Tibial nerve (tissue), 4 donors: ENCODE measurements around the gene DNAH3. TPM values are rescaled to one million over a fixed set of nuclear protein-coding genes. Genes with fewer than 3 reads are reported as not detected.
A peak's percentile ranks its signal among the peaks of the same experiment; 100 is the strongest.

ENCODE experiments used
- DNase-seq, 2 donors: peaks; one replicate each; pipeline ENCODE4 v3.0.0-alpha.2; 2019; ENCODE audit warnings: low spot score in 2 of 2
- H3K27ac ChIP-seq, 4 donors: fragments of 200-600 bp; sonication (generic) in 3 of 4; one replicate each; pipeline ENCODE4 v1.5.1; 2017 to 2019; ENCODE audit warnings: mild to moderate bottlenecking in 1 of 4
- H3K27me3 ChIP-seq, 2 donors: fragments of 200-600 bp; sonication (generic) in 1 of 2; one replicate each; pipeline versions ENCODE4 v1.5.1 to v1.6.0; 2017 to 2019
- H3K36me3 ChIP-seq, 3 donors: fragments of 200-600 bp; sonication (generic); one replicate each; pipeline ENCODE4 v1.5.1; 2018 to 2019
- H3K4me1 ChIP-seq, 4 donors: fragments of 200-600 bp; sonication (generic) in 3 of 4; one replicate each; pipeline ENCODE4 v1.5.1; 2017 to 2019
- H3K4me3 ChIP-seq, 4 donors: fragments of 200-600 bp; sonication (generic) in 3 of 4; one replicate each; pipeline ENCODE4 v1.5.1; 2017 to 2019; ENCODE audit warnings: mild to moderate bottlenecking in 1 of 4, moderate library complexity in 1 of 4
- H3K9me3 ChIP-seq, 4 donors: fragments of 200-600 bp; sonication (generic) in 3 of 4; one replicate each; pipeline ENCODE4 v1.5.1; 2017 to 2019
- EP300 ChIP-seq, 2 donors: sonication (generic); formaldehyde crosslinking; IDR thresholded peaks; one replicate each; pipeline ENCODE4 v1.6.1; 2017; ENCODE audit warnings: antibody characterized with exemption in 2 of 2, mild to moderate bottlenecking in 1 of 2
- POLR2A ChIP-seq, 2 donors: fragments of 450-650 bp; IDR thresholded peaks; one replicate each; pipeline ENCODE4 v1.6.1; 2017; ENCODE audit warnings: antibody characterized with exemption in 2 of 2, mild to moderate bottlenecking in 2 of 2, moderate library complexity in 2 of 2
- WGBS, 2 donors: methylation state at CpG; one replicate each; pipeline ENCODE4 v1.1.5; 2018; 5-methylcytosine and 5-hydroxymethylcytosine counted together
- total RNA-seq, 4 donors: library from RNA; depleted of rRNA; stranded (reverse); fragments of >200 nt; gene quantifications; one replicate each; pipeline ENCODE4 v1.1.0, GENCODE V29; 2016
- TF ChIP-seq, protein P1 (sequence below), 5 experiments: fragments of 200-600 bp in 3 of 5; fragments of 450-650 bp in 2 of 5; sonication (generic) in 3 of 5; IDR thresholded peaks; one replicate each; pipeline ENCODE4 v1.5.1; 2016 to 2019; ENCODE audit warnings: antibody characterized with exemption in 5 of 5, mild to moderate bottlenecking in 3 of 5, moderate library complexity in 2 of 5

Gene DNAH3
- total RNA-seq, 4 donors from 2014 or later, result not detected

DNA sequence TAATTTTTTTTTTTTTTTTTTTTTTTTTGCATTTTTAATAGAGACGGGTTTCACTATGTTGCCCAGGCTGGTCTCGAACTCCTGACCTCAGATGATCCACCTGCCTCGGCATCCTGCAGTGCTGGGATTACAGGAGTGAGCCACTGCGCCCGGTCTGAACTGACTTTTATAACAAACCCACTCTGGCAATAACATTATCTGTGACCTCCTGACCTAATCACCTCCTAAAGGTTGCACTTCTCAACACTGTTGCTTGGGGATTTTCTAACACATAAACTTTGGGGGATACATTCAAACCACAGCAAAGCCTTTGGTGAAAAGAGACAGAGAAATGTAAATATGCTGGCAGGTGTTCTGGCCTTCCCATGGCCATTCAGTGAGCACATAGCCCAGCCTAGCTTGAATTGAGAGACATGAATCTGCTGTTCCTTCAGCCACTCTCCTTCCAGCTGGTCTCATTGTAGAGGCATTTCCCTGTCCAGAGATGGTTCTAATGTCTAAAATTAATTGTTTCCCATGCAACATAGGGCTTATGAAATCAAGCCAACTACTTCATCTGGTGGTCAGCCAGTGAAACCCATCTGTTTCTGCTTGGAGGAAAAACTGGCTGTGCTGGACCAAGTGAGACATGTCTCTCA, 221.8 kb downstream of the DNAH3 start:
- Histone ChIP-seq H3K36me3 (peaks cover 0 to 26% (median 0%) of the 10 kb centered on the region in 3 donors), H3K27me3 (no peaks in the 10 kb centered on the region), H3K9me3 (no peaks in the 10 kb centered on the region), H3K4me1 (peaks cover 0 to 5% (median 2%) of the 10 kb centered on the region in 4 donors), H3K4me3 (no peak overlapping the region), H3K27ac (peak overlapping the region in 1 of 4 donors; percentile 44)
- 72 to 79% methylated on average over 5 of the region's 5 CpGs for WGBS, 2 donors
- TF ChIP-seq POLR2A (IDR thresholded peaks at IDR 0.05) (no peak), EP300 (IDR thresholded peaks at IDR 0.05) (no peak)
- TF ChIP-seq, protein P1, sequence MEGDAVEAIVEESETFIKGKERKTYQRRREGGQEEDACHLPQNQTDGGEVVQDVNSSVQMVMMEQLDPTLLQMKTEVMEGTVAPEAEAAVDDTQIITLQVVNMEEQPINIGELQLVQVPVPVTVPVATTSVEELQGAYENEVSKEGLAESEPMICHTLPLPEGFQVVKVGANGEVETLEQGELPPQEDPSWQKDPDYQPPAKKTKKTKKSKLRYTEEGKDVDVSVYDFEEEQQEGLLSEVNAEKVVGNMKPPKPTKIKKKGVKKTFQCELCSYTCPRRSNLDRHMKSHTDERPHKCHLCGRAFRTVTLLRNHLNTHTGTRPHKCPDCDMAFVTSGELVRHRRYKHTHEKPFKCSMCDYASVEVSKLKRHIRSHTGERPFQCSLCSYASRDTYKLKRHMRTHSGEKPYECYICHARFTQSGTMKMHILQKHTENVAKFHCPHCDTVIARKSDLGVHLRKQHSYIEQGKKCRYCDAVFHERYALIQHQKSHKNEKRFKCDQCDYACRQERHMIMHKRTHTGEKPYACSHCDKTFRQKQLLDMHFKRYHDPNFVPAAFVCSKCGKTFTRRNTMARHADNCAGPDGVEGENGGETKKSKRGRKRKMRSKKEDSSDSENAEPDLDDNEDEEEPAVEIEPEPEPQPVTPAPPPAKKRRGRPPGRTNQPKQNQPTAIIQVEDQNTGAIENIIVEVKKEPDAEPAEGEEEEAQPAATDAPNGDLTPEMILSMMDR (IDR thresholded peaks at IDR 0.05), result no peak
- no peak for DNase-seq

- Histone ChIP-seq H3K27ac (no peak overlapping the region), H3K4me1 (peaks cover 0 to 4% (median 2%) of the 10 kb centered on the region in 4 donors), H3K9me3 (no peaks in the 10 kb centered on the region), H3K27me3 (no peaks in the 10 kb centered on the region), H3K4me3 (no peak overlapping the region), H3K36me3 (peaks cover 0 to 44% (median 0%) of the 10 kb centered on the region in 3 donors)
- TF ChIP-seq, protein P1 (IDR thresholded peaks at IDR 0.05), result no peak
- no peak for TF ChIP-seq POLR2A (IDR thresholded peaks at IDR 0.05)
- no peak for TF ChIP-seq EP300 (IDR thresholded peaks at IDR 0.05)
- DNase-seq, result no peak
- 82 to 94% methylated on average over 1 of the region's 1 CpG for WGBS, 2 donors
Measured at GRCh38 chr16:20925751-20926150, 224.9 kb downstream of the DNAH3 start.

DNA sequence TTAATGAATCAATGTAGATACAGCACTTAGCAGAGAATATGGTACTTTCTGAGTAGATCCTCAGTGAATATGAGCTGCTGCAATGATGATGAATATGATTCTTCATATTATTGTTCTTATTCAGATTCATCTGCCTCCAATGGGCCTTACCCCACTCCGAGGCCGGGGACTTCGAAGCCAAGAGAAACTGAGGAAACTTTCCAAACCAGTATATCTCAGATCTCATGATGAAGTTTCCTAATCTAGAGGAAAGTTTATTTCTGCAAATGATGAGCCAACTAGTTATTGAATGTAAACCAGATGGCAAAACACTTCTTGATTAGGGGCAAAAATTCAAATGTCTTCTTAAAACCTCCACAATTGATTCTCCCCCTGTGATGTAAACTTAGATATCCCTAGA, 226.8 kb downstream of the DNAH3 start:
- Histone ChIP-seq H3K4me3 (no peak overlapping the region), H3K36me3 (peaks cover 0 to 44% (median 0%) of the 10 kb centered on the region in 3 donors), H3K27ac (no peak overlapping the region), H3K4me1 (peaks cover 0 to 12% (median 4%) of the 10 kb centered on the region in 4 donors), H3K27me3 (no peaks in the 10 kb centered on the region), H3K9me3 (no peaks in the 10 kb centered on the region)
- no peak for DNase-seq
- WGBS, 2 donors, result 73 to 74% methylated on average over 3 of the region's 3 CpGs
- TF ChIP-seq POLR2A (IDR thresholded peaks at IDR 0.05) (no peak), EP300 (IDR thresholded peaks at IDR 0.05) (no peak)
- TF ChIP-seq, protein P1 (IDR thresholded peaks at IDR 0.05), result no peak

- Histone ChIP-seq H3K36me3 (peaks cover 0 to 45% (median 0%) of the 10 kb centered on the region in 3 donors), H3K9me3 (no peaks in the 10 kb centered on the region), H3K4me1 (peaks cover 0 to 26% (median 11%) of the 10 kb centered on the region in 4 donors), H3K27ac (peak overlapping the region in 1 of 4 donors; percentile 51), H3K4me3 (no peak overlapping the region), H3K27me3 (no peaks in the 10 kb centered on the region)
- TF ChIP-seq EP300 (IDR thresholded peaks at IDR 0.05), result no peak
- TF ChIP-seq, protein P1 (IDR thresholded peaks at IDR 0.05), result no peak
- TF ChIP-seq POLR2A (IDR thresholded peaks at IDR 0.05), result no peak
- 98 to 100% methylated on average over 2 of the region's 2 CpGs for WGBS, 2 donors
- DNase-seq, result no peak
Measured at GRCh38 chr16:20920799-20921198, 229.8 kb downstream of the DNAH3 start.

GRCh38 chr16:20920091-20920490, 230.6 kb downstream of the DNAH3 start:
- Histone ChIP-seq H3K36me3 (peaks cover 0 to 40% (median 0%) of the 10 kb centered on the region in 3 donors), H3K27ac (peak overlapping the region in 1 of 4 donors; percentile 51), H3K27me3 (no peaks in the 10 kb centered on the region), H3K4me1 (peaks cover 0 to 28% (median 11%) of the 10 kb centered on the region in 4 donors), H3K4me3 (no peak overlapping the region), H3K9me3 (no peaks in the 10 kb centered on the region)
- 62 to 78% methylated on average over 5 of the region's 5 CpGs for WGBS, 2 donors
- TF ChIP-seq EP300 (IDR thresholded peaks at IDR 0.05) (peak in 1 of 2 donors; percentile 46), POLR2A (IDR thresholded peaks at IDR 0.05) (no peak)
- TF ChIP-seq, protein P1 (IDR thresholded peaks at IDR 0.05), result no peak
- no peak for DNase-seq
